ENCODE results near the gene TMA7. TPM values are rescaled to one million over a fixed set of nuclear protein-coding genes. Genes with fewer than 3 reads are reported as not detected.
A peak's percentile ranks its signal among the peaks of the same experiment; 100 is the strongest.

TMA7 gene
- polyA plus RNA-seq, 1 donor from 2014 or later, result 1,747 TPM

DNA sequence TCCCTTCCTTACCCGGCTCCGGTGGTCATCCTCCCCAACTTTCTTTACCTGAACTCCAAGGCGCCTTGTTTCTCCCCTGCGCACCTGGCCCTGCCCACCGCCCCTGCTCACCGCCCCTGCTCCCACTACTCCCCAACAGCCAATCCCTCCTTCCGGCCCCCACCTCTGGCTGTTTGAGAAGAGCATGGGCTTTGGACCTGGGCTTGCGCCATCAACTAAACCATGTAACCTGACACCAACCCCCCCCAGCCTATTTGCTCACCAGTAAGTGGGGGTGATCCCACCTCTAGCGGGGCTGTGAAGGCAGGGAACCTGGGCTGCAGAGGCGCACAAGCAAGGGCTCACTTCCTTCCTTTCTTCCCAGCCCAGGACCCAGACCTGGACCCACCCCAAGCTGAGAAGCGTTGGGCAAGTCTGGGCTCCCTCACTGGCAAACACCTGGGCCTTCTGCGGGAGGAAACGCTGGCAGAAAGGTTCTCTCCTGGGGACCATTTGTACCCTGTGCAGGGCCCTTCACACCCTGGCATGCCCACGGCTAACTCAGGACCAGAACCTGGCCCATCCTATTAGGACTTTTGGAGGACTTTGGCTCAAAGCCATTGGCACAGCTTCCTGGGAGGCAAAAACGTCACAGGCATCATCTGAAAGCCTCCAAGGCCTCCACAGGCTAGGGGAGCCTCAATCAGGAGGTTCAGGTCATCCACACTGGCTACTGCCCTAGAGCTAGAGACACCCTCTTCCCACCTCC is 9.9 kb upstream of the TMA7 start, which contains the start of gene PLXNB1:
Gene PLXNB1, minus strand, starts transcription at position 127 of the 748 bp plus-strand sequence. CDS start 5,475 bp downstream, outside the sequence.
- Histone ChIP-seq H3K9me3 (ENCODE audit: low read length) (no peaks in the 10 kb centered on the region), H4K20me1 (ENCODE audit: insufficient read depth) (no peaks in the 10 kb centered on the region), H3K4me3 (ENCODE audit: low read length) (peak within 1 kb of the TSS; percentile 89), H3K36me3 (ENCODE audit: insufficient read depth, low read length) (no peaks in the 10 kb centered on the region), H3K9ac (ENCODE audit: low read length) (peak within 1 kb of the TSS; percentile 87), H3K4me2 (ENCODE audit: low read length) (peak within 1 kb of the TSS; percentile 58), H3K27ac (ENCODE audit: low read length) (peak within 1 kb of the TSS; percentile 81), H3K79me2 (replicated peaks; ENCODE audit: insufficient read depth, low read length) (peaks cover 48% of the 10 kb centered on the region), H3F3A (ENCODE audit: insufficient read depth, low read length, poor library complexity, severe bottlenecking) (no peaks in the 10 kb centered on the region), H3K27me3 (ENCODE audit: insufficient read depth, low read depth, low read length) (no peaks in the 10 kb centered on the region), H2AFZ (ENCODE audit: low read depth, low read length) (peak within 1 kb of the TSS; percentile 65), H3K9me2 (ENCODE audit: insufficient read depth, low read length) (no peaks in the 10 kb centered on the region)
- TF ChIP-seq MXI1 (conservative IDR thresholded peaks at IDR 0.05; ENCODE audit: poor library complexity, severe bottlenecking), result no peak
- no peak for TF ChIP-seq EP300 (conservative IDR thresholded peaks at IDR 0.05; ENCODE audit: poor library complexity, severe bottlenecking)
- no peak for TF ChIP-seq POLR2AphosphoS5 (IDR thresholded peaks at IDR 0.05)
- no peak for TF ChIP-seq TAF1 (IDR thresholded peaks at IDR 0.05; ENCODE audit: low read depth)
- no peak for TF ChIP-seq RAD21 (conservative IDR thresholded peaks at IDR 0.05)
- TF ChIP-seq EZH2 (IDR thresholded peaks at IDR 0.05; ENCODE audit: borderline replicate concordance, insufficient read depth, low read length, poor library complexity, severe bottlenecking), result no peak
- TF ChIP-seq SMC3 (conservative IDR thresholded peaks at IDR 0.05; ENCODE audit: poor library complexity), result no peak
- TF ChIP-seq REST (IDR thresholded peaks at IDR 0.05; ENCODE audit: borderline replicate concordance), result no peak
- TF ChIP-seq, protein P1, sequence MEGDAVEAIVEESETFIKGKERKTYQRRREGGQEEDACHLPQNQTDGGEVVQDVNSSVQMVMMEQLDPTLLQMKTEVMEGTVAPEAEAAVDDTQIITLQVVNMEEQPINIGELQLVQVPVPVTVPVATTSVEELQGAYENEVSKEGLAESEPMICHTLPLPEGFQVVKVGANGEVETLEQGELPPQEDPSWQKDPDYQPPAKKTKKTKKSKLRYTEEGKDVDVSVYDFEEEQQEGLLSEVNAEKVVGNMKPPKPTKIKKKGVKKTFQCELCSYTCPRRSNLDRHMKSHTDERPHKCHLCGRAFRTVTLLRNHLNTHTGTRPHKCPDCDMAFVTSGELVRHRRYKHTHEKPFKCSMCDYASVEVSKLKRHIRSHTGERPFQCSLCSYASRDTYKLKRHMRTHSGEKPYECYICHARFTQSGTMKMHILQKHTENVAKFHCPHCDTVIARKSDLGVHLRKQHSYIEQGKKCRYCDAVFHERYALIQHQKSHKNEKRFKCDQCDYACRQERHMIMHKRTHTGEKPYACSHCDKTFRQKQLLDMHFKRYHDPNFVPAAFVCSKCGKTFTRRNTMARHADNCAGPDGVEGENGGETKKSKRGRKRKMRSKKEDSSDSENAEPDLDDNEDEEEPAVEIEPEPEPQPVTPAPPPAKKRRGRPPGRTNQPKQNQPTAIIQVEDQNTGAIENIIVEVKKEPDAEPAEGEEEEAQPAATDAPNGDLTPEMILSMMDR (IDR thresholded peaks at IDR 0.05; ENCODE audit: poor library complexity, severe bottlenecking), result no peak

DNA sequence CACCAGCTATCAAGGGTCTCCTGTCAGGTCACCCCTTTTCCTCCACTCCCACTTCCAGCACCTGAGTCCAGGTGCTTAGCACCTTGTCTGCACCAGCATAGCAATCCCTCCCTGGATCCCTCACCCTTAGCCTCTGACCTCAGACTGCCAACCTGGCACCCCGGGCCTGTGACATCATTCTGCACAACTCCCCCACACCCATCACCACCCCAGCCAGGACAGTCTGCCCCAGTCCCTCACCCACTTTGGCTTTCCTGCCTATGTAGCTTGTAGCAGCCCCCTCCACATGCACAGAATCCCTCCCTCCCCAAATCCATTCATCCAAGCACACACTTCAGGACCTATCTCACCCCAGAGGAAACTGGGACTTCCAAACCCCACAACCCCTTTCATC is 9.4 kb upstream of the TMA7 start:
- TF ChIP-seq SMC3 (conservative IDR thresholded peaks at IDR 0.05; ENCODE audit: poor library complexity), result no peak
- TF ChIP-seq MXI1 (conservative IDR thresholded peaks at IDR 0.05; ENCODE audit: poor library complexity, severe bottlenecking), result no peak
- TF ChIP-seq EP300 (conservative IDR thresholded peaks at IDR 0.05; ENCODE audit: poor library complexity, severe bottlenecking), result no peak
- no peak for TF ChIP-seq POLR2AphosphoS5 (IDR thresholded peaks at IDR 0.05)
- TF ChIP-seq EZH2 (IDR thresholded peaks at IDR 0.05; ENCODE audit: borderline replicate concordance, insufficient read depth, low read length, poor library complexity, severe bottlenecking), result no peak
- TF ChIP-seq, protein P1 (IDR thresholded peaks at IDR 0.05; ENCODE audit: poor library complexity, severe bottlenecking), result no peak
- no peak for TF ChIP-seq TAF1 (IDR thresholded peaks at IDR 0.05; ENCODE audit: low read depth)
- no peak for TF ChIP-seq RAD21 (conservative IDR thresholded peaks at IDR 0.05)
- TF ChIP-seq REST (IDR thresholded peaks at IDR 0.05; ENCODE audit: borderline replicate concordance), result no peak
- H3K4me2 ChIP-seq (ENCODE audit: low read length), result no peak overlapping the region
- H3K9me2 ChIP-seq (ENCODE audit: insufficient read depth, low read length), result no peaks in the 10 kb centered on the region
- H3K9me3 ChIP-seq (ENCODE audit: low read length), result no peaks in the 10 kb centered on the region
- H3F3A ChIP-seq (ENCODE audit: insufficient read depth, low read length, poor library complexity, severe bottlenecking), result no peaks in the 10 kb centered on the region
- H3K27me3 ChIP-seq (ENCODE audit: insufficient read depth, low read depth, low read length), result no peaks in the 10 kb centered on the region
- H3K4me3 ChIP-seq (ENCODE audit: low read length), result peak overlapping the region; percentile 89
- no peaks in the 10 kb centered on the region for H3K36me3 ChIP-seq (ENCODE audit: insufficient read depth, low read length)
- no peak overlapping the region for H3K9ac ChIP-seq (ENCODE audit: low read length)
- H2AFZ ChIP-seq (ENCODE audit: low read depth, low read length), result no peak overlapping the region
- H4K20me1 ChIP-seq (ENCODE audit: insufficient read depth), result no peaks in the 10 kb centered on the region
- no peak overlapping the region for H3K27ac ChIP-seq (ENCODE audit: low read length)
- H3K79me2 ChIP-seq (replicated peaks; ENCODE audit: insufficient read depth, low read length), result peaks cover 43% of the 10 kb centered on the region

All from neural cell (in vitro differentiated cells).